GM12892 (cell line): Measurements from ENCODE around the gene USP34.

ENCODE experiments used
- POLR2A ChIP-seq: IDR thresholded peaks from 2 replicates; pipeline ENCODE4 v1.6.1; 2011; ENCODE audit warnings: low read depth, low read length, control low read depth
- POLR2AphosphoS5 ChIP-seq: IDR thresholded peaks from 2 replicates; pipeline ENCODE4 v1.6.1; 2011; ENCODE audit warnings: low read depth, low read length, control low read depth
- TAF1 ChIP-seq: IDR thresholded peaks from 2 replicates; pipeline ENCODE4 v1.6.1; 2011; ENCODE audit warnings: low read depth, mild to moderate bottlenecking, control low read depth, low read length, borderline replicate concordance

DNA sequence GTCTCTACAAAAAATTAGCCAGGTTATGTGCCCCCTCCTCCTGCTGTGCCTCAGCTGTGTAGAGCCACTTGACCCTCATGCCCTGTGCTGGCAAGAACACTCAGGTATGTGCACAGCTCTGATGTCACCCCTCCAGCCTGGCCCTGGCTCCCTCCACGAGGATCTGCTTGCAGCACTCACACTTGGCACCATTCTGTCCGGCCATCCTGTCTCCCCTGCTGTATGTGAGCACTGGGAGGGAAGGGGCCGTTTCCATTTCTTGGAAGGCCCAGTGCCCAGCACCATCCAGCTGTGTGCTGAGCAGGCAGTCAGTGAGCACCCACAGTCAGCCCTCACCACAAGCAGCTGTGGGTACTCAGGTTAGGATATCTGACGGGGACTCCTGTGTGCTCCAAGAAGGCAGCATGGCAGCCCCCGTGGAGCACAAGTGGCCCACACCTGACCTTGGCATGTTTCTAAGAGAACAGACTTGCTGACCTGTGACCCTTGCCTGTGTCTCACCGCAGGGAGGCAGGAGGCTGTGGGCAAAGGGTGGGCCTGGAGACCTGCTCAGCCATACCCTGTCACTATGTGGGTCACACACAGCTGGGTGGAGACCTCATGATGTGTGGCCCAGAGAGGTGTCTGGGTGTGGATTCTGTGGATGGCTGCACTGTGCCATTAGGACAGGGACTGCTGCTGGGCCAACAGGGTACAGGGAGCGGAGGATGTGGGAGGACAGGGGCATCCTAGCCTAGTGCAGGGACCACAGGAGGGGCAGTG, 31.5 kb downstream of the USP34 start:
- no peak for TF ChIP-seq POLR2A
- TF ChIP-seq POLR2AphosphoS5, result no peak
- TF ChIP-seq TAF1, result no peak
